ENCODE measurements around the gene ERI3.

Gene ERI3

DNA sequence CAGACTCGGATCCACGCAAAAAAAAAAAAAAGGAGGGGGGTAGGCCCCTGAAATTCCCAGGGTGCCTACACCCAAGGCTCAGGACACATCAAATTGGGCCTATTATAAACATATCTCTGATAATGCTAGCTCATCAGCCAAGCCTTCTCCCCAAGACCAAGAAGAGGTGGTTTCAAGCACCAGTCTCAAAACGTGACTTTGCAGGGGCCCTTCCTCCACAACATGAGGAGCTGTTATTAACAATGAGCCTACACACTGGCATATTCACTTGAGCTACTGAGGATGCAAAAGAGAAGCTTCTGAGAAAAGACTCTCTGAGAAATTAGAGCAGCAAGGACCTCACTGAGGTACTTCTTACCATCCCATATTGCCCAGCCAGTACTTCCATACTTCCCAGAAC, 32.7 kb downstream of the ERI3 start:
- peaks cover 21% of the 10 kb centered on the region for H3K36me3 ChIP-seq (ENCODE audit: low read depth)
- no peak for ATAC-seq (ENCODE audit: low read depth)
- H3K9me3 ChIP-seq (ENCODE audit: severe bottlenecking), result no peaks in the 10 kb centered on the region
- TF ChIP-seq, protein P1, sequence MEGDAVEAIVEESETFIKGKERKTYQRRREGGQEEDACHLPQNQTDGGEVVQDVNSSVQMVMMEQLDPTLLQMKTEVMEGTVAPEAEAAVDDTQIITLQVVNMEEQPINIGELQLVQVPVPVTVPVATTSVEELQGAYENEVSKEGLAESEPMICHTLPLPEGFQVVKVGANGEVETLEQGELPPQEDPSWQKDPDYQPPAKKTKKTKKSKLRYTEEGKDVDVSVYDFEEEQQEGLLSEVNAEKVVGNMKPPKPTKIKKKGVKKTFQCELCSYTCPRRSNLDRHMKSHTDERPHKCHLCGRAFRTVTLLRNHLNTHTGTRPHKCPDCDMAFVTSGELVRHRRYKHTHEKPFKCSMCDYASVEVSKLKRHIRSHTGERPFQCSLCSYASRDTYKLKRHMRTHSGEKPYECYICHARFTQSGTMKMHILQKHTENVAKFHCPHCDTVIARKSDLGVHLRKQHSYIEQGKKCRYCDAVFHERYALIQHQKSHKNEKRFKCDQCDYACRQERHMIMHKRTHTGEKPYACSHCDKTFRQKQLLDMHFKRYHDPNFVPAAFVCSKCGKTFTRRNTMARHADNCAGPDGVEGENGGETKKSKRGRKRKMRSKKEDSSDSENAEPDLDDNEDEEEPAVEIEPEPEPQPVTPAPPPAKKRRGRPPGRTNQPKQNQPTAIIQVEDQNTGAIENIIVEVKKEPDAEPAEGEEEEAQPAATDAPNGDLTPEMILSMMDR (IDR thresholded peaks at IDR 0.05; ENCODE audit: poor library complexity, severe bottlenecking), result no peak
- peaks cover 17% of the 10 kb centered on the region for H3K4me1 ChIP-seq (ENCODE audit: insufficient read depth, poor library complexity, severe bottlenecking)
- H3K27ac ChIP-seq (ENCODE audit: poor library complexity, severe bottlenecking), result no peak overlapping the region
- no peak for DNase-seq (ENCODE audit: low spot score)
- no peak overlapping the region for H3K4me3 ChIP-seq (ENCODE audit: severe bottlenecking)
- no peaks in the 10 kb centered on the region for H3K27me3 ChIP-seq (ENCODE audit: insufficient read depth, poor library complexity, severe bottlenecking)

DNA sequence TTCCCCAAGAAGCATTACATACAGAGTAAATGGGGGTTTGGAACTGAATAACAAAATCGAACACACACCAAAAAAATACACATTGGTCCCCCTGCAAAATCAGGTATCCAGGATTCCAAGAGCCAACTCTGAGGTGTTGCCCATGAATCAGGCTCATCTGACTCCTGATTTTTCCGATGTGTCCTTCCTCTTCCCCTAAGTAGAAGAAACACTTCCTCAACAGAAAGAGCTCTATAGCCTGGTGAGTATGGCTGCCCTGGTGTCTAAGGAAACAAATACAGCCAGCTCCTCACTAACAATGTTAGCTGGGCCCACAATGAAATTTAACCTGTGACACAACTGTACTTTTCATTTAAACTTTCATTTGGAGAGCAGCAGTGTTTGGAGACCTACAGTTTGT, 33.6 kb downstream of the ERI3 start:
- H3K4me1 ChIP-seq (ENCODE audit: insufficient read depth, poor library complexity, severe bottlenecking), result peaks cover 8% of the 10 kb centered on the region
- no peaks in the 10 kb centered on the region for H3K27me3 ChIP-seq (ENCODE audit: insufficient read depth, poor library complexity, severe bottlenecking)
- peaks cover 30% of the 10 kb centered on the region for H3K36me3 ChIP-seq (ENCODE audit: low read depth)
- no peak for DNase-seq (ENCODE audit: low spot score)
- TF ChIP-seq, protein P1 (IDR thresholded peaks at IDR 0.05; ENCODE audit: poor library complexity, severe bottlenecking), result no peak
- H3K4me3 ChIP-seq (ENCODE audit: severe bottlenecking), result no peak overlapping the region
- no peak overlapping the region for H3K27ac ChIP-seq (ENCODE audit: poor library complexity, severe bottlenecking)
- no peaks in the 10 kb centered on the region for H3K9me3 ChIP-seq (ENCODE audit: severe bottlenecking)
- no peak for ATAC-seq (ENCODE audit: low read depth)

DNA sequence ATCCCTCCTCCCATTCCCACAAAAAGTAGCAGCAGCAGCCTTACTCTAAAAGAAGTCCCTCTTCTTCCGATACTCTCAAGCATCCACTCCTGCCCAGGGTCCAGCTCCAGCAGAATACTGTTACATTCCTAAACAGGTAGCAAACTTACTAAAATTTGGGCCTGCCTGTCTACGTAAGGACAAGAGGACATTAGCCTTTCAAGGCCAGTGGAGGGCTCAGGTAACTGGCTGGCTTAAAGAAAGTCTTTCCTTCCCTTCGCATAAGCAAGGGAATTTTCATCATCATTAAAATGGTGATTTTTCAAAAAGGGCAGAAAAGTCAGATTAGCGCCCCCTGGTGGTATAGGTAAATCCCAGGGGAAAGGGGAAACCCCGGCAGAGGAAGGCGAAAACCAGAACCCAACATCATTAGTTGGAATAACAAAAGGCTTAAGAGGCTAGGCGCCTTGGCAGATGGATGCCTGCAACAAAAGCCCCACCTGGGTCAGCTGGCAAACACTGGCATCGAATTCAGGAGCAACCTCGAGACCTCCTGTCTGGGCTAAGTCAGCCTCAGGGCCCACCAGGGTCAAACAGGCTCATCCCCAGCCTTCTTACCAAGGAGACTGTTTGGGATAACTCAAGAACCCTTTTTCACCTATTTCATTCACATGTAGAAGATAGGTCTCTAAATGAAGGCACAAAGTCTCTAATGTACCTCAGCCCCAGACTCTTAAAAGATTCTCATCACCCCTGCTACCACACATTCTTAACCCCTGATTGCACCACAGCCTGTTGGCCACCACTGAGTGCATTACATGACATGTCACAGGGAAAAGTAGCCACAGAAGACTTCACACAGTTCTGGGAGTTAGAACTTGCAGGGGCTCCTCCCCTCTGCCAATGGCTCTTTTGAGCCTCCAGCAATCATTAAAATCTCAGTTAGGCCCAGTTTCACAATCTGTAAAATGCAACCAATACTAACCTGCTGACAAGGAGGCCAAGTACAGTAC, 36.7 kb downstream of the ERI3 start:
- DNase-seq (ENCODE audit: low spot score) (no peak), ATAC-seq (ENCODE audit: low read depth) (no peak)

DNA sequence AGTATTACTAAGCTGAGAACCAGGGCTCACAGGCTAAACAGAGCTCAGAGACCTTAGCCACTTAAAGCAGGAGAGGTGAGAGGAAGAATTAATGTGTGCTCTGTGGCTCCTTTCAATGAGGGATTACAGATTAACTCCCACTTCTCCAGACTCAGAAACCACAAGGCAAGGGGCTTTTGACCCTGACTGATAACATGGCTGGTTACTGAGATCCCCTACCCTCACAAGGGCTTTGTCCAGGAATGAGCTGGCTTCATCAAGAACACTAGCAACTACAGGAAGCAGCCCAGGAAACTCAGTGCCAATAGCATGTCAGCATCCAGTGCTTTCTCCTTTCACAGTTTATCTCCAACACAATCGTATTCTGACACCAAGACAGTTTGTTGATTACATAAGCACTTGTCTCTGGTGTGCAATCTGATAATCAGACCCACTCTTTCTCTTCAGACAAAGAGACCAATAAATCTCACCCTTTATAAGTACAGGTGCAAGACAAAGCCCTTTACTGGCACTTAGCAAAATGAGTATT, 38.8 kb downstream of the ERI3 start:
- DNase-seq (ENCODE audit: low spot score), result no peak
- H3K27ac ChIP-seq (ENCODE audit: poor library complexity, severe bottlenecking), result no peak overlapping the region
- no peak for ATAC-seq (ENCODE audit: low read depth)

More for the DNA sequence above, 36.7 kb downstream of the ERI3 start:
- Histone ChIP-seq H3K27me3 (ENCODE audit: insufficient read depth, poor library complexity, severe bottlenecking) (no peaks in the 10 kb centered on the region), H3K36me3 (ENCODE audit: low read depth) (peaks cover 46% of the 10 kb centered on the region), H3K27ac (ENCODE audit: poor library complexity, severe bottlenecking) (no peak overlapping the region), H3K4me3 (ENCODE audit: severe bottlenecking) (no peak overlapping the region), H3K9me3 (ENCODE audit: severe bottlenecking) (no peaks in the 10 kb centered on the region), H3K4me1 (ENCODE audit: insufficient read depth, poor library complexity, severe bottlenecking) (no peaks in the 10 kb centered on the region)
- TF ChIP-seq, protein P1 (IDR thresholded peaks at IDR 0.05; ENCODE audit: poor library complexity, severe bottlenecking), result peak; percentile 90

More for the DNA sequence above, 38.8 kb downstream of the ERI3 start:
- TF ChIP-seq, protein P1 (IDR thresholded peaks at IDR 0.05; ENCODE audit: poor library complexity, severe bottlenecking), result no peak
- Histone ChIP-seq H3K9me3 (ENCODE audit: severe bottlenecking) (no peaks in the 10 kb centered on the region), H3K4me1 (ENCODE audit: insufficient read depth, poor library complexity, severe bottlenecking) (no peaks in the 10 kb centered on the region), H3K36me3 (ENCODE audit: low read depth) (peaks cover 59% of the 10 kb centered on the region), H3K27me3 (ENCODE audit: insufficient read depth, poor library complexity, severe bottlenecking) (no peaks in the 10 kb centered on the region), H3K4me3 (ENCODE audit: severe bottlenecking) (no peak overlapping the region)

All from RWPE2 (cell line).